Endothelial cell of umbilical vein (primary cell): ENCODE data around the gene CACNA1C. TPM values are rescaled to one million over a fixed set of nuclear protein-coding genes. Genes with fewer than 3 reads are reported as not detected.

Source experiments
- BruUV-seq: library from RNA; stranded (reverse); fragments of 400-500 nt; replicated peaks from 2 replicates; lab custom pipeline; 2021; lab: Mats Ljungman, UMichigan
- CTCF ChIA-PET: fragments of 300-600, 350-600 bp; sonication (Branson Sonifier 250); formaldehyde crosslinking; loops from one replicate; lab custom pipeline; 2021; ENCODE audit warnings: antibody characterized with exemption, inconsistent platforms; lab: Charles Lee
- POLR2A ChIA-PET: fragments of 300-600, 350-600 bp; sonication (Branson Sonifier 250); formaldehyde crosslinking; loops from one replicate; lab custom pipeline; 2021; ENCODE audit warnings: antibody characterized with exemption, inconsistent platforms; lab: Charles Lee
- DNase-seq: peaks from one replicate; pipeline ENCODE4 v3.0.0-alpha.2; 2011; ENCODE audit warnings: low read depth, low spot score
- FAIRE-seq: peaks from 2 replicates; lab custom pipeline; 2011; peaks lifted over from hg19 to GRCh38; lab: Jason Lieb, UNC
- H2AFZ ChIP-seq: 2 replicates; pipeline ENCODE4 v1.6.0; 2012; ENCODE audit warnings: low read depth, low read length, control low read depth, inconsistent platforms
- H3K27ac ChIP-seq: 2 replicates; pipeline ENCODE4 v1.5.1; 2011; ENCODE audit warnings: low read depth, mild to moderate bottlenecking, control low read depth, low read length, moderate library complexity; ENCODE audit not compliant: insufficient read depth
- H3K27me3 ChIP-seq, 2 experiments: 2 replicates each; pipeline versions ENCODE4 v1.6.0 to v1.6.1; 2011; ENCODE audit warnings: low read length in 2 of 2, mixed read lengths in 1 of 2; ENCODE audit not compliant: control insufficient read depth in 2 of 2, insufficient read depth in 2 of 2
- H3K36me3 ChIP-seq, 2 experiments: 2 replicates in 1 of 2; 3 replicates in 1 of 2; pipeline ENCODE4 v1.5.1; 2011; ENCODE audit warnings: low read length in 2 of 2, mild to moderate bottlenecking in 1 of 2, moderate library complexity in 1 of 2; ENCODE audit not compliant: control insufficient read depth in 2 of 2, insufficient read depth in 2 of 2; ENCODE audit errors: extremely low read depth in 1 of 2
- H3K4me1 ChIP-seq: 3 replicates; pipeline ENCODE4 v1.5.1; 2011; ENCODE audit warnings: mild to moderate bottlenecking, low read length; ENCODE audit not compliant: control insufficient read depth, insufficient read depth; ENCODE audit errors: extremely low read depth
- H3K4me2 ChIP-seq: 2 replicates; pipeline ENCODE4 v1.6.1; 2011; ENCODE audit warnings: low read length, control low read depth, mixed read lengths; ENCODE audit not compliant: insufficient read depth
- H3K4me3 ChIP-seq, 3 experiments: fragments of 200-600 bp in 1 of 3; sonication (generic), shearing (Covaris generic) in 1 of 3; replicated peaks in 1 of 3; 2 replicates each; pipeline ENCODE4 v1.5.1; 2011 to 2016; ENCODE audit warnings: control low read depth in 3 of 3, low read length in 3 of 3, mild to moderate bottlenecking in 2 of 3, inconsistent platforms in 1 of 3, low read depth in 1 of 3, moderate library complexity in 1 of 3; ENCODE audit not compliant: insufficient read depth in 1 of 3
- H3K79me2 ChIP-seq: 2 replicates; pipeline ENCODE4 v1.6.0; 2012; ENCODE audit warnings: low read length, inconsistent platforms; ENCODE audit not compliant: control insufficient read depth, insufficient read depth
- H3K9ac ChIP-seq: replicated peaks from 2 replicates; pipeline ENCODE3; 2011; ENCODE audit warnings: low read length, control low read depth; ENCODE audit not compliant: insufficient read depth; ENCODE audit errors: extremely low read depth
- H3K9me1 ChIP-seq: replicated peaks from 3 replicates; pipeline ENCODE4 v1.6.0; 2011; ENCODE audit warnings: mild to moderate bottlenecking, low read length; ENCODE audit not compliant: control insufficient read depth, insufficient read depth; ENCODE audit errors: extremely low read depth
- H3K9me3 ChIP-seq: replicated peaks from 2 replicates; pipeline ENCODE4 v1.5.1; 2012; ENCODE audit warnings: low read length, inconsistent platforms; ENCODE audit not compliant: control insufficient read depth, insufficient read depth
- H4K20me1 ChIP-seq: replicated peaks from 2 replicates; pipeline ENCODE3; 2011; ENCODE audit warnings: mild to moderate bottlenecking, low read length; ENCODE audit not compliant: control insufficient read depth, insufficient read depth; ENCODE audit errors: extremely low read depth
- EZH2 ChIP-seq: IDR thresholded peaks from 2 replicates; pipeline ENCODE4 v1.6.1; 2012; ENCODE audit warnings: borderline replicate concordance, low read depth, mild to moderate bottlenecking, moderate library complexity, low read length, inconsistent platforms; ENCODE audit not compliant: severe bottlenecking
- FOS ChIP-seq: IDR thresholded peaks from 2 replicates; pipeline ENCODE4 v1.6.1; 2011; ENCODE audit warnings: mild to moderate bottlenecking, low read length, moderate library complexity, borderline replicate concordance; ENCODE audit not compliant: insufficient read depth
- GATA2 ChIP-seq: IDR thresholded peaks from 2 replicates; pipeline ENCODE4 v1.7.0; 2011; ENCODE audit warnings: low read depth, mild to moderate bottlenecking, moderate library complexity, mixed read lengths, low read length; ENCODE audit not compliant: insufficient read length, insufficient read depth
- JUN ChIP-seq: IDR thresholded peaks from 2 replicates; pipeline ENCODE4 v1.6.1; 2011; ENCODE audit warnings: borderline replicate concordance, low read depth; ENCODE audit not compliant: insufficient read length, insufficient read depth
- MAX ChIP-seq: IDR thresholded peaks from 2 replicates; pipeline ENCODE4 v1.6.1; 2011; ENCODE audit not compliant: insufficient read depth, insufficient read length
- MYC ChIP-seq: IDR thresholded peaks from one replicate; pipeline ENCODE4 v1.6.1; 2011; ENCODE audit warnings: mild to moderate bottlenecking, low read depth, low read length
- POLR2A ChIP-seq: IDR thresholded peaks from 2 replicates; pipeline ENCODE4 v1.6.1; 2012; ENCODE audit warnings: low read depth, mild to moderate bottlenecking, control low read depth, low read length
- POLR2AphosphoS5 ChIP-seq: IDR thresholded peaks from 2 replicates; pipeline ENCODE4 v1.6.1; 2012; ENCODE audit warnings: low read depth, mild to moderate bottlenecking, control low read depth, low read length, moderate library complexity; ENCODE audit not compliant: insufficient read depth
- dilution Hi-C: fragments of 300-500 bp; cut with MboI; formaldehyde crosslinking; loops from one replicate; pipeline ENCODE4 v1.15.0; 2019; ENCODE audit warnings: low sequenced_read_pairs; ENCODE audit not compliant: extremely low pct_ligation_motif_present
- intact Hi-C: fragments of 100-400 bp; cut with micrococcal nuclease; formaldehyde crosslinking; loops from one replicate; pipeline ENCODE4 v1.10.0; 2022
- polyA plus RNA-seq, 4 experiments: library from polyadenylated mRNA; depleted of rRNA in 3 of 4; stranded (reverse) in 3 of 4; unstranded in 1 of 4; fragments of >200 nt; gene quantifications; 2 replicates each; pipeline versions ENCODE4 v1.2.1 to v1.2.3, GENCODE V29; 2011 to 2012; ENCODE audit warnings: missing spikeins in 1 of 4
- total RNA-seq: library from RNA; stranded (reverse); gene quantifications from 2 replicates; pipeline ENCODE4 v1.2.3, GENCODE V29; 2021
- TF ChIP-seq, protein P1 (sequence below), 2 donors: IDR thresholded peaks; 1 replicate in 1 of 2; 2 replicates in 1 of 2; pipeline ENCODE4 v1.5.1; 2011; ENCODE audit warnings: low read length in 2 of 2, mild to moderate bottlenecking in 2 of 2, moderate library complexity in 2 of 2, control low read depth in 1 of 2, inconsistent platforms in 1 of 2, low read depth in 1 of 2; ENCODE audit not compliant: insufficient read depth in 1 of 2; ENCODE audit errors: extremely low read depth in 1 of 2

CACNA1C gene
- total and polyA plus RNA-seq, 2 donors (not counting 3 experiments of a cell fraction or from before 2014, with no cell fraction given), result not detected

- no peaks in the 10 kb centered on the region for H3K4me1 ChIP-seq
- no peak overlapping the region for H3K27ac ChIP-seq
- peaks cover 6% of the 10 kb centered on the region in 2 experiments for H3K27me3 ChIP-seq
- ChIA-PET POLR2A (no interaction called here), CTCF (interaction anchor here (0.9 to 1.9 kb wide), 3 partner anchors 22 to 44 kb away, joined by 3 to 4 read pairs (median 3); no protein-coding TSS in a partner anchor)
- H2AFZ ChIP-seq, result no peak overlapping the region
- no peak overlapping the region for H3K4me2 ChIP-seq
- H4K20me1 ChIP-seq, result no peaks in the 10 kb centered on the region
- no peaks in the 10 kb centered on the region for H3K9me1 ChIP-seq
- no peaks in the 10 kb centered on the region for H3K9me3 ChIP-seq
- no peak for DNase-seq
- FAIRE-seq, result no peak
- H3K4me3 ChIP-seq, result no peak overlapping the region
- H3K36me3 ChIP-seq, result no peaks in the 10 kb centered on the region
- dilution Hi-C loops (no loop called here), intact Hi-C loops (loop anchor here (10.0 kb wide), 1 partner anchor 62 kb away; no protein-coding TSS in a partner anchor)
- H3K79me2 ChIP-seq, result no peaks in the 10 kb centered on the region
- TF ChIP-seq POLR2AphosphoS5, result no peak
- no peak for TF ChIP-seq MYC
- TF ChIP-seq JUN, result no peak
- TF ChIP-seq POLR2A, result no peak
- no peak for TF ChIP-seq MAX
- TF ChIP-seq FOS, result no peak
- no peak for TF ChIP-seq EZH2
- no peak for TF ChIP-seq GATA2
- TF ChIP-seq, protein P1, sequence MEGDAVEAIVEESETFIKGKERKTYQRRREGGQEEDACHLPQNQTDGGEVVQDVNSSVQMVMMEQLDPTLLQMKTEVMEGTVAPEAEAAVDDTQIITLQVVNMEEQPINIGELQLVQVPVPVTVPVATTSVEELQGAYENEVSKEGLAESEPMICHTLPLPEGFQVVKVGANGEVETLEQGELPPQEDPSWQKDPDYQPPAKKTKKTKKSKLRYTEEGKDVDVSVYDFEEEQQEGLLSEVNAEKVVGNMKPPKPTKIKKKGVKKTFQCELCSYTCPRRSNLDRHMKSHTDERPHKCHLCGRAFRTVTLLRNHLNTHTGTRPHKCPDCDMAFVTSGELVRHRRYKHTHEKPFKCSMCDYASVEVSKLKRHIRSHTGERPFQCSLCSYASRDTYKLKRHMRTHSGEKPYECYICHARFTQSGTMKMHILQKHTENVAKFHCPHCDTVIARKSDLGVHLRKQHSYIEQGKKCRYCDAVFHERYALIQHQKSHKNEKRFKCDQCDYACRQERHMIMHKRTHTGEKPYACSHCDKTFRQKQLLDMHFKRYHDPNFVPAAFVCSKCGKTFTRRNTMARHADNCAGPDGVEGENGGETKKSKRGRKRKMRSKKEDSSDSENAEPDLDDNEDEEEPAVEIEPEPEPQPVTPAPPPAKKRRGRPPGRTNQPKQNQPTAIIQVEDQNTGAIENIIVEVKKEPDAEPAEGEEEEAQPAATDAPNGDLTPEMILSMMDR (IDR thresholded peaks at IDR 0.05; ENCODE audit: extremely low read depth in 1 of 2, insufficient read depth in 1 of 2, low read depth in 1 of 2, low read length in 2 of 2), result no peak
- no peak overlapping the region for H3K9ac ChIP-seq
- no TSS peak for BruUV-seq
Observed at GRCh38 chr12:2647186-2647585, 594.4 kb downstream of the CACNA1C start.
